Activated naive CD4-positive, alpha-beta T cell treated with anti-CD3 and anti-CD28 coated beads, Interleukin-2, amount 50 U/mL, for 72 hours (primary cell): ENCODE measurements around the gene GLTP. TPM values are rescaled to one million over a fixed set of nuclear protein-coding genes. Genes with fewer than 3 reads are reported as not detected.
"Not testable (repeated sequence)": the region's sequence is repeated elsewhere in the genome, so short reads cannot be mapped to it uniquely, and the experiment has no call there.

Source experiments
- ATAC-seq, 2 donors: fragments of 150-1000 bp; cut with Tn5 transposase; 2 replicates each; pipeline ENCODE4 v1.10.0; 2021; ENCODE audit warnings: mild to moderate bottlenecking in 2 of 2, moderate library complexity in 2 of 2
- DNase-seq, 2 donors: peaks; one replicate each; pipeline ENCODE4 v3.0.0; 2021 to 2022; ENCODE audit warnings: low spot score in 2 of 2
- H3K27ac Mint-ChIP-seq, 2 donors: one replicate each; pipeline ENCODE4 v1.8.0; 2022; ENCODE audit warnings: mild to moderate bottlenecking in 2 of 2, mixed read lengths in 2 of 2
- H3K36me3 Mint-ChIP-seq, 2 donors: one replicate each; pipeline ENCODE4 v1.8.0; 2022; ENCODE audit warnings: mixed read lengths in 2 of 2
- H3K9me3 Mint-ChIP-seq, 2 donors: one replicate each; pipeline ENCODE4 v1.8.0; 2022; ENCODE audit warnings: mixed read lengths in 2 of 2
- total RNA-seq, 2 donors: library from RNA; stranded (reverse); gene quantifications; one replicate each; pipeline ENCODE4 v1.2.3, GENCODE V29; 2022

The GLTP gene
- total RNA-seq, 2 donors from 2014 or later, result 22.2 to 24.9 TPM

GRCh38 chr12:109891731-109892130, 11.4 kb upstream of the GLTP start:
- DNase-seq, H3K36me3 Mint-ChIP-seq, H3K9me3 Mint-ChIP-seq, ATAC-seq, H3K27ac Mint-ChIP-seq: not testable (repeated sequence)

DNA sequence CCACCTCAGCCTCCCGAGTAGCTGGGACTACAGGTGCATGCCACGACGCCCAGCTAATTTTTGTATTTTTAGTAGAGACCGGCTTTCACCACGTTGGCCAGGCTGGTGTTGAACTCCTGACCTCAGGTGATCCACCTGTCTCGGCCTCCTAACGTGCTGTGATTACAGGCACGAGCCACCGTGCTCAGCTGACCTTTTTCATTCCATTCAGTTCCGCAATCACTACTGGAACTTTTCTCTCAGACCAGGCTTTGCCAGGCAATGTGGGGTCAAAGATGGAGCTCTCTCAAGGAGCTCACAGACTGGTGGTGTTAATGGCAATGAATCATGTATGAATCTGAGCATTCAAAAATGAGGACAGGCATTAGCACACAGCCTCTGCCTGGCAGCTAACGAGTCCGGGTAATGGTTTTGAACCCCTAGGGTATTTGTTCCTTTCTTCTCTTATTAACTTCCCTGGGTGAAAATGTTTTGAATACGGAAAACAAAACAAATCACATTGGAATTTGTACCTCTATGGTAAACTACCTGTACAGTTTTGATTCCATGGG, 10.4 kb upstream of the GLTP start:
- Mint-ChIP-seq H3K9me3 (peaks cover 0 to 3% of the 10 kb centered on the region in 2 donors), H3K36me3 (peaks cover 4 to 8% of the 10 kb centered on the region in 2 donors), H3K27ac (no peak overlapping the region)
- no peak for ATAC-seq
- DNase-seq, result no peak

GRCh38 chr12:109888179-109889020, 8.1 kb upstream of the GLTP start:
- no peak for DNase-seq
- Mint-ChIP-seq H3K36me3 (peaks cover 4 to 8% of the 10 kb centered on the region in 2 donors), H3K27ac (peak overlapping the region; percentile 92 to 97)

DNA sequence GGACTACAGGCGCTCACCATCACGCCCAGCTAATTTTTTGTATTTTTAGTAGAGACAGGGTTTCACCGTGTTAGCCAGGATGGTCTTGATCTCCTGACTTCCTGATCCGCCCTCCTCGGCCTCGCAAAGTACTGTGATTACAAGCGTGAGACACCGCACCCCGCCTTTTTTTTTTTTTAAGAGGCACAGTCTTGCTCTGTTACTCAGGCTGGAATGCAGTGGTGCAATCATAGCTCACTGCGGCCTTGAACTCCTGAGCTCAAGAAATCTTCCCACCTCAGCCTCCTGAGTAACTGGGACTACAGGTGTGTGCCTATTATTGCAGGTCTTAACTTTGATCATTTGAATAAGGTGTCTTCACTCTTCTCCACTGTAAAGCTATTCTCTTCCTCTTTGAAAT, 5.3 kb upstream of the GLTP start:
- Mint-ChIP-seq H3K36me3 (peaks cover 4 to 8% of the 10 kb centered on the region in 2 donors), H3K9me3 (peaks cover 0 to 3% of the 10 kb centered on the region in 2 donors), H3K27ac (no peak overlapping the region)
- no peak for ATAC-seq
- DNase-seq, result no peak

More at GRCh38 chr12:109888179-109889020, 8.1 kb upstream of the GLTP start:
- peaks cover 0 to 3% of the 10 kb centered on the region in 2 donors for H3K9me3 Mint-ChIP-seq
- ATAC-seq, result peak; percentile 83 to 87

DNA sequence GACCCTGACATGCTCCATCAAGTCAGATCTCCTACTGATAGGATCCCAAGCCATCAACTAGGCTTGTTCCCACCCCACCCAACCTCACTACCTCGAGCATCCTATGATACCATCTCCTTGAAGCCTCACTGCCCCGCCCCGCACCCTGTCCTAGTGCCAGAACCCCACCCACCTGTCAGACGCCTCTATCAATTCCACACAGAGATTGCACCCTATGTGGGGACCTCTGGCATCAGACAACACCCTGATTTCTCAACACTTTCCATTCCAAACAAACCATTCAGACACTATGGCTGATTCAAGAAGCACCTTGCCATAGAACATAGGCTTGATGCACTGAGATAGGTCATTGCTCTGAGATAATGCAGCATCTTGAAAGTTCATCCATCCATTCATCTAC, 3.1 kb upstream of the GLTP start:
- ATAC-seq (no peak), DNase-seq (no peak)
- Mint-ChIP-seq H3K36me3 (peaks cover 0 to 3% of the 10 kb centered on the region in 2 donors), H3K27ac (no peak overlapping the region), H3K9me3 (peaks cover 0 to 3% of the 10 kb centered on the region in 2 donors)

DNA sequence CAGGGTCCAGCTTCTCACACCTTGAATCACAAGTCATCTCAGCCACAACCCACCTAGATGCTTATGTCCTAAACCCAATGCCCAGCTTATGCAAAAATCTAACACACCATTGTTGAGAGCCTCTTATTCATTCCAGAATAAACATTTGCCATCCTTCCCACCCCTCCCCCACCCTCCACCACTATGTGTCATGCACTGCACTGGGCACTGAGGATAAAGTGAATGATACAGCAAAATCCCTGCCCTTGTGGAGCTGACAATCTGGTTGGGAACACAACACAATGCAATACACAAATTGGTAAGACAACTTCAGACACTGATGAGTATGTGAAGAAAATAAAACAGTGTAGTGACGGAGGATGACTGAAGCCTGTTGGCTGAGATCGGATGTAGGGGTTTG, 1.4 kb upstream of the GLTP start:
- ATAC-seq, result no peak
- Mint-ChIP-seq H3K36me3 (no peaks in the 10 kb centered on the region), H3K27ac (peak overlapping the region in 1 of 2 donors; percentile 93), H3K9me3 (no peaks in the 10 kb centered on the region)
- DNase-seq, result no peak

DNA sequence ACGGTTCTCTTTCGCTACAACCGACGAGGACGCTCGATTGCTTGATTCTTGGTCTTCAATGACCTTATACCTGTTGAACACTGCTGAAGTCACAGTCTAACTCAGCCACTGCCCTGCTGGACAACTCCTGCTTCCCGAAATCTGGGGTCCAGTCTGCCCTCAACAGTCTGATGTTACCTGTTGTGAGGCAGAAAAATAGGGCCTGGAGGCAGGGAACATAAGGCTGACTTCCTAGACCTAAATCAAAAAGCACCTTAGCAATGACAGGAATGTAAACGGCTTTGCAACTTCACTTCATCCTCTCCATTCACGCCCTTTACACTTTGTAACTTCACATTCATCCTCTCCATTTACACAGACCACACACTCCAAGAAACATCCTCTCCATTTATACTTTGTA, 597 bp upstream of the GLTP start:
- H3K9me3 Mint-ChIP-seq, result no peaks in the 10 kb centered on the region
- no peaks in the 10 kb centered on the region for H3K36me3 Mint-ChIP-seq
- H3K27ac Mint-ChIP-seq, result peak overlapping the region; percentile 78 to 93
- ATAC-seq (no peak), DNase-seq (no peak)

DNA sequence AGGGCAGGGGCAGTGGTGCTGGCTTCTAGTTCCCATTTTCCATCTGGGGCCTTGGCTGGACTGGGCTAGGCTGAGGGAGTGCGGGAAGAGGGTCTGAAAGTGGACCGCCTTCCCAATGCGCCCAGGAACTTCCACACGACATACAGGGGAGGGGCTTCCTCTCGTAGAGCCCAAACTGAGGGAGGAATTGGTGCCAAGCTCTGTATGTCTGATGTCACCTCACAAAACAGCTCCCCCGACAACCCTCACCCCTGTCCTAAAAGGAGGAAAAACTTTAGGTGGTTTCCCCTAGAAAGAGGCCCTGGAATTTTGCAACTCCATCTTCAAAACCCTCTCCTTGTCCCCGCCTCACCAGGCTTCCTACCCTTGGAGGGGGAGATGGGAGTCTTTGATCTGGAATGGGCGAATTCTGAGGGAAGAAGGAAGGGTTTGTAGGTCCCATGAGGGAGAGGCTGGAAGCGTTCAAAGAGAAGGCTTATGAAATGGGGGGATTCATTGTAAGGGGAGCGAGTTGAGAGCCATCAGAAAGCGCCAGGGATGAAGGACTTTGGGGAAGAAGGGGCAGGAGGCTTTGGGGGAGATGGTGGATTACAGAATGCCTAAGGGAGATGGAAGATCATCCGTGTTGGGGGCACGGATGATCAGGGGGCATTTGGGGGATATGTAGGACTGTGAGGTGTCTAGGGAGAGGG, 844 bp downstream of the GLTP start:
- DNase-seq (no peak), ATAC-seq (no peak)
- H3K36me3 Mint-ChIP-seq, result no peaks in the 10 kb centered on the region
- no peaks in the 10 kb centered on the region for H3K9me3 Mint-ChIP-seq
- peak overlapping the region; percentile 93 to 97 for H3K27ac Mint-ChIP-seq

- Mint-ChIP-seq H3K36me3 (no peaks in the 10 kb centered on the region), H3K9me3 (no peaks in the 10 kb centered on the region), H3K27ac (peak overlapping the region in 1 of 2 donors; percentile 93)
- DNase-seq (no peak), ATAC-seq (no peak)
Observed at GRCh38 chr12:109878749-109879148, 1.6 kb downstream of the GLTP start.

DNA sequence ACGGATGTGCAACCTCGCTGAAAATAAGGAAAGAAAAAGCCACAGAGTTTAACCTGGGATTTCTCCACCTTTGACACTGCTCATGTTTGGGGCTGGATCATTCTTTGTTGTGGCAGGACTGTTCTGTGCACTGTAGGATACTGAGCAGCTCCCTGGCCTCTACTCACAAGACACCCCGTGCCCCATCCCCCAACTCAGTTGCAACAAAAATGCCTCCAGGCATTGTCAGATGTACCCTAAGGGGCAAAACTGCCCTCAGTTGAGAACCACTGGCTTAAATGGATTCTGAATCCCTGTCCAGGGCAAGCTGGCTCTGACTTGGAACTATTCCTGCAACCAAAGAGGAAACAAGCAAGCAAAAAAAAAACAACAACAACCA, 2.1 kb downstream of the GLTP start:
- DNase-seq (no peak), ATAC-seq (no peak)
- no peaks in the 10 kb centered on the region for H3K36me3 Mint-ChIP-seq
- no peaks in the 10 kb centered on the region for H3K9me3 Mint-ChIP-seq
- no peak overlapping the region for H3K27ac Mint-ChIP-seq

GRCh38 chr12:109877504-109878246, 2.7 kb downstream of the GLTP start:
- H3K9me3 Mint-ChIP-seq, result no peaks in the 10 kb centered on the region
- DNase-seq (no peak), ATAC-seq (no peak)

DNA sequence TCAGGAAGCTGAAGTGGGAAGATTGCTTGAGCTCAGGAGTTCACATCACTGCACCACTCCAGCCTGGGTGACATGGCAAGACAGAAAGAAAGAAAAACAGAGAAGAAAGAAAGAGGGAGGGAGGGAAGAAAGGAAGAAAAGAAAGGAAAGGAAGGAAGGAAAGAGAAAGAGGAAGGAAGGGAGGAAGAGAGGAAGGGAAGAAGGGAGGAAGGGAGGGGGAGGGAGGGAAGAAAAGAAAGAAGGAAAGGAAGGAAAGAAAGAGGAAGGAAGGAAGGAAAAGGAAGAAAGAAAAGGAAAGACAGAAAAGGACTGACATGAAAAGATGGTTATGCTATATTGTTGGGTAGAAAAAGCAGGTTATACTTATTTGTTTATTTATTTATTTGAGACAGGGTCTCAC, 3.9 kb downstream of the GLTP start:
- Mint-ChIP-seq H3K36me3 (no peaks in the 10 kb centered on the region), H3K27ac (peak overlapping the region in 1 of 2 donors; percentile 22)
- DNase-seq, result no peak

More at GRCh38 chr12:109877504-109878246, 2.7 kb downstream of the GLTP start:
- Mint-ChIP-seq H3K27ac (no peak overlapping the region), H3K36me3 (no peaks in the 10 kb centered on the region)

DNA sequence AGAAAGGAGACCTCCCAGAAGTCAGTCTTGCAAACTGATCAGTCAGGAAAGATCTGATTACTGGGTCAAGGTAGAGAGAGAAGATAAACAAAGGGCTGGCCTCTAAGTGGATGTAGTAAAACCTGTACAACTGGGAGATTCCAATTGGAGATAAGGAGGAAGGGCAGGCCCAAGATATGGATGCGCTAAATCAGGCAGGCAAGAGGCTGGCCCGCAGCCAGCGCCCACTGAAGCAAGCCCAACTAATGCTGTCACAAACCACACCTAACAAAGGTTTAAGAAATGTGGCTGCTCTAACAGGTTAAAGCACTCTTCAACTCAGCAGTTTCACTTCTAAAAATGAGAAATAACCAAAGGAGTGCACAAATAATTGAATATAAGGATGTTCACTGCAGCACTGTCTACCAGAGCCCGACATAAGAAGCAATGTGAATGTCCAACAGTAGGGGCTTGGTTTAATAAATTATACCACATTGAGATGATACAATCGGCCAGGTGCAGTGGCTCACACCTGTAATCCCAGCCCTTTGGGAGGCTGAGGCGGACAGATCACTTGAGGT, 4.7 kb downstream of the GLTP start:
- Mint-ChIP-seq H3K27ac (peak overlapping the region; percentile 44 to 70), H3K36me3 (no peaks in the 10 kb centered on the region), H3K9me3 (no peaks in the 10 kb centered on the region)
- no peak for ATAC-seq
- DNase-seq, result no peak

More for the DNA sequence above, 3.9 kb downstream of the GLTP start:
- H3K9me3 Mint-ChIP-seq, result no peaks in the 10 kb centered on the region
- ATAC-seq, result no peak

- no peak for DNase-seq
- ATAC-seq, result no peak
- Mint-ChIP-seq H3K27ac (no peak overlapping the region), H3K36me3 (no peaks in the 10 kb centered on the region), H3K9me3 (no peaks in the 10 kb centered on the region)
Observed at GRCh38 chr12:109873653-109874052, 6.7 kb downstream of the GLTP start.

DNA sequence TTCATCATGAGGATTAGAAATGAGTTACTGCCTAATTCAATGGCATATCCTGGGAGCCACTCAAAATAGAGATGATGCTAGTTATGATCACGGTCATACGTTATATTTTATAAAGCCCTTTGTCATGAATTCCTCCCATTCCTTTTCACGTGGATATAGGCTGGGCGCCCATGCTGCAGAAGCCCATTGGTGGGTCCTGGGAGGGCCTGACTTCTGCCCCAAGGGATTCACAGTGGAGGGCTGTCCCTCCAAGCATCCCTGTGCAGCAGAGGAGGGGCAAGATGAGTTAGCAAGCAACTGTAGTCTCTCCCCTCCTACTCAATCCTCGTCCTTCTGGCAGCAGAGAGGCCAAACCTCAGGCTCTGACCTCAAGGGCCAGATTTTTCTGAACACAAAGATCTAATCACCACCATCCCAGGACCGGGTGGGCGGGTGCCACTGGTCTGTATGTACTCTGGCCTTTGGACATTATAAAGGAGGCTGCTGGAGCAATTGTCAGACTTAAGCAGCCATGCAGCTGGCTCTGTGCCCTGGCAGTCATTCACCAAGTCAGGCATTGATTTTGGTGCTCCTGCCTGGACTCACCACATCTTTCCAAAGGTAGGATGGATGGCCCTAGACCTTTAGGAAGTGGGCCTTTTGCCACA, 8.6 kb downstream of the GLTP start:
- no peaks in the 10 kb centered on the region for H3K36me3 Mint-ChIP-seq
- peak overlapping the region; percentile 6 to 81 for H3K27ac Mint-ChIP-seq
- H3K9me3 Mint-ChIP-seq, result no peaks in the 10 kb centered on the region
- no peak for DNase-seq
- no peak for ATAC-seq

GRCh38 chr12:109870648-109871047, 9.7 kb downstream of the GLTP start:
- DNase-seq (no peak), ATAC-seq (peak; percentile 78 to 83)
- Mint-ChIP-seq H3K9me3 (no peaks in the 10 kb centered on the region), H3K27ac (peak overlapping the region in 1 of 2 donors; percentile 6), H3K36me3 (no peaks in the 10 kb centered on the region)
